ENCODE measurements around the gene PHF13. TPM values are rescaled to one million over a fixed set of nuclear protein-coding genes. Genes with fewer than 3 reads are reported as not detected.
"Not testable (repeated sequence)": the region's sequence is repeated elsewhere in the genome, so short reads cannot be mapped to it uniquely, and the experiment has no call there.

Gene PHF13
- total RNA-seq, 1 donor from 2014 or later = 12.3 TPM

DNA sequence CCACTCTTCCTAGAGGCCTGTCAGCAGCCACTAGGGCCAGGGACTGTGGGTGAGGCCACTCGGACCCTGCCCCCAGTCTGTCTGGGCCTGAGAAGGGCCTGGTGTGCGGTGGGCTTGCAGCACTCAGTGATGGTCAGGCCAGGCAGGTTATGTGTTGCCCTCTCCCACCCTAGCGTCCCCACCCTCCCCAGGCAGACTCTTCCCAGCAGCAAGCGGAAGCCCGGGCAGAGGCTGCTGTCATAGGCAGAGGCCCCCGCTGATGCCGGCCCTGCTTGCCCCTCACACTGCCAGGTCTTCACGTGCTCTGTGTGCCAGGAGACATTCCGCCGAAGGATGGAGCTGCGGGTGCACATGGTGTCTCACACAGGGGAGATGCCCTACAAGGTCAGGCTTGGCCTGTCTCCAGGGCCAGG, 27.1 kb upstream of the PHF13 start:
- no peak for DNase-seq (ENCODE audit: low read depth, low spot score)

DNA sequence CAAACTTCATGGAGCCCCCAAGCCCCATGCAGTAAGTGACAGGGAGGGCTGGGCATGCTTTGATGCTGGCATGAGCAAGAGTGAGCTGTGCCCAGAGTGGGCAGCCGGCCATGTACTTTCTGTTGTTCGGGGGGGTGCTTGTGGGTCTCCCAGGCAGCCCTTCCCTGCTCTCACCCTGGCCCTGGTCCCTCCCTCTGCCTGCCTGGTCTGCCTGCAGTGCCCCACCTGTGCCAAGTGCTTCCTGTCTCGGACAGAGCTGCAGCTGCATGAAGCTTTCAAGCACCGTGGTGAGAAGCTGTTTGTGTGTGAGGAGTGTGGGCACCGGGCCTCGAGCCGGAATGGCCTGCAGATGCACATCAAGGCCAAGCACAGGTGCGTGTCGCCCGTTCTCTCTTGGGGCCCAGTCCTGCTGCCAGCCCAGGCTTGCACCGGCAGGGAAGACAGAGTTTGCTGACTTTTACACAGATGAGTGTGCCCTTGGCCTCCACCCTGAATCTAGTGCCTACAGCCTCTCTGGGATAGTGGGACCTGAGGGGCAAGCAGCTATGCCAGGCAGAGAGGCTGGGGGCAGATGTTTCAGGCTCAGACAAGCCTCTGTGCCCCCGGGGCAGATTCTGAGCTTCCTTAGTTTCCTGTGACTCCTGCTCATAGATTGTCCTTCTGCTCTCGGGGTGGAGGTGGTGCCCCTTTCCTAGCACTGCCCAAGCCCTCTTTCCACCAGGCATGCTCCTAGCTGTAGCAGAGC, 26.1 kb upstream of the PHF13 start:
- no peak for DNase-seq (ENCODE audit: low read depth, low spot score)

DNA sequence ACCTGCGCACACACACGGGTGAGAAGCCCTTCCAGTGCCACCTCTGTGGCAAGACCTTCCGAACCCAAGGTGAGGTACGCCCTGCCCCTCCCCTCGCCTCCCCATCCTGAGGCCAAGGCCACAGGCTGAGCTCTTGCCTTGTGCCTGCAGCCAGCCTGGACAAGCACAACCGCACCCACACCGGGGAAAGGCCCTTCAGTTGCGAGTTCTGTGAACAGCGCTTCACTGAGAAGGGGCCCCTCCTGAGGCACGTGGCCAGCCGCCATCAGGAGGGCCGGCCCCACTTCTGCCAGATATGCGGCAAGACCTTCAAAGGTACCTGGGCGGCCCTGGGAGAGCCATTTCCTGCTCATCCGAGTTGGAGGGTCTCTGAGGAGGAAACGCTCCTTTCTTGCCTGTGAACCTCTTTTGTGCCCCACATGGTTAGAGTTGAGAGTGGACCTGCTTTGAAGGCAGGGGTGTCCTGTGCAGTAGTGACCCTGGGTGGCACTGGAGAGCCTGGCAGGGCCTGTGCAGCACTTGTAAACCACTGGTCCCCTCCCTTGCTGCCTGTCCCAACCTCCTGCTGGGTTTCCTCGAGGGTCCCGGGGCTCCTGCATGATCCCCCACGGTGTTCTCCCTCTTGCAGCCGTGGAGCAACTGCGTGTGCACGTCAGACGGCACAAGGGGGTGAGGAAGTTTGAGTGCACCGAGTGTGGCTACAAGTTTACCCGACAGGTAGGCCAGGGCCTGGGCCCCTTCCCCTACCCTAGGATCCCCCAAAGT, 25.2 kb upstream of the PHF13 start:
- DNase-seq (ENCODE audit: low read depth, low spot score) = no peak

DNA sequence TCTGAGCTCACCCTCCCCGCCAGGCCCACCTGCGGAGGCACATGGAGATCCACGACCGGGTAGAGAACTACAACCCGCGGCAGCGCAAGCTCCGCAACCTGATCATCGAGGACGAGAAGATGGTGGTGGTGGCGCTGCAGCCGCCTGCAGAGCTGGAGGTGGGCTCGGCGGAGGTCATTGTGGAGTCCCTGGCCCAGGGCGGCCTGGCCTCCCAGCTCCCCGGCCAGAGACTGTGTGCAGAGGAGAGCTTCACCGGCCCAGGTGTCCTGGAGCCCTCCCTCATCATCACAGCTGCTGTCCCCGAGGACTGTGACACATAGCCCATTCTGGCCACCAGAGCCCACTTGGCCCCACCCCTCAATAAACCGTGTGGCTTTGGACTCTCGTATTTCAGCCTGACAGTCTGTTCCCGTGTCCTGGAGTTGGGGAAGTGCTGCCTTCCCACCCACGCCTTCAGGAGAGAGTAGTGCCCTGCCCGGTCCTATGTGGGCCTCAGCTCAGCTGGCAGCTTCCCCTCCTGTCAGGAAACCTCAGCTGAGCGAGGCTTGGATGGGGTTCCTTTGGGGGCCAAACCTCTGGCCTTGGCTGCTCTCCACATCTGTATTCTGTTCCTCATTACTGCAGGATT, 24.5 kb upstream of the PHF13 start:
- no peak for DNase-seq (ENCODE audit: low read depth, low spot score)

DNA sequence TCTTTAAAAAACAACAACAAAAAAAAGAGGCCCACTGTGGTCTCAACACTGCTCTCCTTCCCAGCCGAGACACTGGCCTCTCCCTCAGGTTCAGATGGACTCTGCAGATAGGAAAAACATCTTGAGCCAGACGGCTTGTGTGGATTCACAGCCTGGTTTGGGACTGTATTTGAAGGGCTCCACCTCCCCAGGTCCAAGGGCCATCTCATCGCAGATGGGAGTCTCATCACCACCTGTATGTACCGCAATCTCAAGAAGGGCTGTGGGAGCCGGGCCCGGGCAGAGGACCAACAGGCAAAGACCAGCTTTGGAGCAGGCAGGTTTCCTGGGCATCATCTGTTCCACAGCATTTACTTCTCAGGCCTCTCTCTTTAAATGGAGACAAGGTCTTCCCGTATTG, 23.5 kb upstream of the PHF13 start:
- DNase-seq (ENCODE audit: low read depth, low spot score) = no peak

DNA sequence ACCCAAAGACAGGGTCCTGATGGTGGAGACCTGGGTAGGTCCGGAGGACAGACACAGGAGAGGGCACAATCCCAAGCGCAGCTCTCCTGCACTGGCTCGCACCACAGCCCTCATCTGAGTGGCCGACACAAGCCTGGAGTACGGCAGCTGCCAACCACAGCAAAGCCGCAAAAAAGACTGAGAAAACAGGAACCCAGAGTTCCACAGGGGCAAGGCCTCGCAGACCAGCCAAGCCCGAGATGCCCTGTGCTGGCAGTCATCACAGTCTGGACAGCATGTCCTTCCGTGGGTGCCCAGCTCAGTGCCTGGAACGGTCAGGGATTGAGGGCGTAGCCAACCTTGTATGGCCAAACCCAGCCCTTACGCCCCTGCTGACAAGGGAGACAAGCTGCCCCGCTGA, 22.3 kb upstream of the PHF13 start:
- DNase-seq (ENCODE audit: low read depth, low spot score) = no peak

DNA sequence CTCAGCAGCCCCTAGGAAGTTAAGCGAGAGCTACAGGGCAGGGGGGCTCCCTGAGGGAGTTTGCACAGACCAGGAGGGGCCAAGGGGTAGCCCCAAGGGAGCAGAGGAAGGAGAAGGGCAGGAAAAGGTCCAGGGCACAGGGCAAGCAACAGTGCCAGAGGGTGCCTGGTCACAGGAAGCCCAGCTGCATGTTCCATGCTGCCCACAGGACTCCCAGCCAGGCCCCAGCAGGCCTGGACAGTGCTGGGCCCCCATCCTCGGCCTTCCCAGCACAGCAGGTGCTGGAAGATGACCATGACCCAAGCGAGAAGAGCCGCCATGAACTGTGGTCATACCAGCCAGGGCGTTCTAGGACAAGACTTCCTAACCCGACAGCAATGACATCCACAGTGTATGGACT, 21.9 kb upstream of the PHF13 start:
- DNase-seq (ENCODE audit: low read depth, low spot score) = no peak

DNA sequence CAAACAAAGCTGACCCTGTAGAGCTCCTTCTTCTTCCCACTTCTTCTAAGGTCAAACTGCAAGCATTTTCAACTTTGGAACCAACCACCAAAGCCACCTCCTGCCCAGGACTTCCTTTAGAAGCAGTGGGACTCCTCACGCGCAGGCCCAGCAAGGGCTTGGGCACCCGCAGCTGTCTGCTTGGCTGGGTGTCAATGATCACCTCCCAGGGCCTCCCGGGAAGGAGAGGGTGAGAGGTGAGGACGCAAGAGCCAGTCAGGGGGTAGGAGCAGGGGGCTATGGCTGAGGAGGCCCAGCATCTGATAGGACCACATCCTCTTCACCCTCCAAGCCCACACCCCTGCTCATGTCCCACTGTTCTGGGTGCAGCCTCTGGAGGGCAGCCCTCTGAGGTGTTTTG, 21.1 kb upstream of the PHF13 start:
- DNase-seq (ENCODE audit: low read depth, low spot score) = no peak

DNA sequence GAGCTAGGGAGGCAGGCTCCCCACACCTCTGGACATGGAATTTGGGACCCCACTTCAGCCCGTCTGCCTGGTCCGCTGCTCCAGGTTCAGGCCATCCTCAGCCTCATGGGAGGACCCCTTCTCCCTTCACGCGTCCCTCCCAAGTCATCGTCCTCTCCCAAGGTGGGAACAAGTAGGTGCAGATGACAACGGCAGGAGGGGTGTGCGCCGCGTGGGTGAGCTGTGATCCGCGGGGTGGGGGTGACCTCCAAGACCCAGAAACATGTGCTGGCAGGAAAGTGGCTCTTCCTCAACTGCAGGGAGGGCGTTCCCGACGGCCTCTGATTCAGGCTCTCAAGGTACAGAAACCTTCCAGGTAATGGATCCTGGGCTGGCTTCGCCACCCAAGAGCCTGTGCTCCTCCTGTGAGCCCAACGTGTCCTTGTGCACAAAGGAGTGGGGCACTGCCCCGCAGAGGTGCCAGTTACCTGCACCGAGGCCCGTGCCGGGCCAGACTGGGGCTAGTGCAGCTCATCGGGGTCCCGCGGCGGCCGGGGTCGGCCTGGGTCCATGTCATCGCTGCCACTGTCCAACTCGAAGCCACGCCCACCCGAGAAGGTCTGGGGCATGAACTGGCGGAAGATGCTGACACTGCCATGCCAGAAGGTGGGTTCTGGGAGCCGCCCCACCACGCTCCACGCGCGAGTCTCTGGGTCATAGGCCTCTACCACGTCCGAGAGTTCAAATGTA, 20.5 kb upstream of the PHF13 start:
- DNase-seq (ENCODE audit: low read depth, low spot score) = no peak

DNA sequence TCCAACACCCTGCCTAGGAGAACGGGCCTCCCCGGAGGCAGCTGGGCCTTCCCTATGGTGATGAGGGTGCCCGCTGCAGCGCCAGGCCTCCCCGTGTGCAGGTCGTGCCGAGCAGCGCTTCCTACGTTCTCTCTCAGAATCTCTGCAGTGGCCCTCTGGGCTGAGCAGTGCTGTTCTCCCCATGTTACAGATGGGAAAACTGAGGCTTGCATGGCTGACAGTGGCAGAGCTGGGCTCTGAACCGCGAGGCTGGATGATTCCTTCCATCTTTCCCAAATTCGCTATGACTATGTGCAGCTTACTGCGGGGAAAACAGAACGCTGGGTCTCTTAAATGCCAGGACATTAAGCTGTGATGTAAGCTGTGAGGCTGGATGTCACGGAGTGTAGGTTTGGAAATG, 19.7 kb upstream of the PHF13 start:
- DNase-seq (ENCODE audit: low read depth, low spot score) = no peak

DNA sequence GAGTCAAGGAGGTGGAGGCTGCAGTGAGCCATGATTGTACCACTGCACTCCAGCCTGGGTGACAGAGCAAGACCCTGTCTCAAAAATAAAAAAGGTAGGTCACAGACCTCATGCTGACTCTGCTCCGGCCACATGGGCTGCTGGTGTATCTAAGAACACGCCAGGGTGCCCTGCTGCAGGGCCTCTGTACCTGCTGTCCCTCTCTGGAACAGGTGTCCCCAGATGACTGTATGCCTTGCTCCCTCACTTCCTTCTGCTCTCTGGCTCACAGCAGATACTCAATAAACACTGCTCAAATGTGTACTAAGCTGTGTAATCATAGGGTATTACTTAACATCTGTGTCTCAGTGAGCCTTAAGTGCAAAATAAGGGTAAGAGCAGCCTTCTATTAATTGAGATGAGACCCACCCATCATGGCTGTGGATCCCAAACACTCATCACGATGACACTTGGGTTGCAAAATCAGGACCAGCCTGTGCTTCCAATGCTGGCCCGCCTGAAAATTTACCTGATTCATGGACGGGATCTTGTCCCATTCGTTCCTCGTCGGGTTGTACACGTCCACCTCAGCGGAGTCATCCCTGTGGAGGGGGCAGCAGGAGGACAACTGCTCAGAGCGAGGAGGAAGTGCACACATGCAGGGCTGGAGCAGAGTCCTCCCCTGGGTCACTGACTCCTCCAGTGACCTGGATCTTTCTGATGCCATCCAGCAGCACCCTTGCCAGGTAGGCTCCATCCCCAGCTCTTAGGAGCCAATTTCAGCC, 18.4 kb upstream of the PHF13 start:
- DNase-seq (ENCODE audit: low read depth, low spot score) = no peak

DNA sequence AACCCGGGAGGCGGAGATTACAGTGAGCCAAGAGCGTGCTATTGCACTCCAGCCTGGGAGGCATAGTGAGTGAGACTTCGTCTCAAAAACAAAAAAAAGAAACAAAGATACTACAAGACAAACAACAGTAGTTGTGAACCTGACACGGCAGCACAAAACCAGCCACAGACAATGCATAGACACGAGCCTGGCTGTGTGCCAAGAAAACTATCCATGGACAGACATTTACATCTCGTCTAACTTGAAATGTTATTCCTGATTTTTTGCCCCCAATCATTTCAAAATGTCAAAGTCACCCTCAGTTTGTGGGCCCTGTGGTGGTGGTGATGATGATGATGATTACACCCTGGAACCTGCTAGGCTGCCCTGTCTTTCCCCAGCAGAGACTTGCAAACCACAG, 17.2 kb upstream of the PHF13 start:
- no peak for DNase-seq (ENCODE audit: low read depth, low spot score)

DNA sequence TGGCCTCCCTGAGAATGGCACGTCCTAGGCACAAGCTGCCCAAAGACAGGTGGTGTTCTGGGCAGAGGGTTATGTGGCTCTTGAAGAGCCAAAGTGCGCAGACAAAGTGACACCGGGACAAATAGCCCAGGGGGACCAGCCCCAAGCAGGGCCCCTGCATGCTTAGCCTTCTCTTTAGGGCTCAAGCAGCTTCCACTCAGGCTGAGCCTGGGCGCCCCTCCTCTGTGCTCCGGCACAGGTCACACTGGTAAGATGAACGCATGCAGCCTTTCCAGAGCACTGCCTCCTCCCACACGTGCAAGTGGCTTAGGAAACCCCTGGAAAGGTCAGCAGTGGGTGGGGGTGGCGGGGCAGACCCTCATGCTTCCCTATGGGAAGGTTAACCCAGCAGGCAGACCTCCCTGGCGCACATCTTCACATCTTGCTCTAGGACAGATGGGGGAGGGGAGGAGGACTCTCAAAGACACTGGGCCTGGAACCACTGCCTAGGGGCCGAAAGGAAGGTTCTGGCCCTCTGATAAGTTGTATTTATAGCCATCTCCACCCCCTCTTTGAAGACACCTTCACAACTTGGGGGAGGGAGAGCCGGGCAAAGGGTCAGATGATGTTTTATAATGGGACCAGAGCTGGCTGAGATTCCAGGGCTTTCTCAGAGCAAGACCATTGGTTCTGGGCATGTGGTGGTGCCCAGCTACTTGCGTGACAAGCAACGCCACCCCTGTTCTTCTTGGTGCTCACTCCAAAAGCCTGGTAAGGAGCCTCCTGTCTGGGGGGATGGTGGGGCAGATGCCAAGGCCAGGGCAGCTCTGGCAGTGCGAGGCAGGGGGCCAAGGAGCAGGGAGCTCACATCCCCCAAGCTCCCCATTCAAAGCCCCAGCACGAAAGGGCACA, 16.4 kb upstream of the PHF13 start:
- DNase-seq (ENCODE audit: low read depth, low spot score) = no peak

DNA sequence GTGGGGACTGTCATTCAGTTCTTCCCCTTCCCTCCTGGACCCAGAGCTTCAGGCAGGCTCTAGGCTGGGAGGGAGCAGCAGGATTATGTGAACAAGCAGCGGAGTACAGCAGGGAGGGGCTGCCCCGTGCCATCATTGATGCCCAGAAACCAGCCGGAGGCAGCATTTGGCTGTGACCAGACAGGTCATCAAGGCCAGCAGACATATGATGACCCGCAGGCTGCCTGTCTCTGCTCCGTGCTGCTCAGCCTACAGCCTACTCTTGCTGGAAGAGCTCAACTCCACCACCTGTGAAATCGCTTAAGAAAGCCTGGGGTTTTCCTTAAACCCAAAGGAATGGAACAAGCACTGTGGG, 15.8 kb upstream of the PHF13 start:
- no peak for DNase-seq (ENCODE audit: low read depth, low spot score)

DNA sequence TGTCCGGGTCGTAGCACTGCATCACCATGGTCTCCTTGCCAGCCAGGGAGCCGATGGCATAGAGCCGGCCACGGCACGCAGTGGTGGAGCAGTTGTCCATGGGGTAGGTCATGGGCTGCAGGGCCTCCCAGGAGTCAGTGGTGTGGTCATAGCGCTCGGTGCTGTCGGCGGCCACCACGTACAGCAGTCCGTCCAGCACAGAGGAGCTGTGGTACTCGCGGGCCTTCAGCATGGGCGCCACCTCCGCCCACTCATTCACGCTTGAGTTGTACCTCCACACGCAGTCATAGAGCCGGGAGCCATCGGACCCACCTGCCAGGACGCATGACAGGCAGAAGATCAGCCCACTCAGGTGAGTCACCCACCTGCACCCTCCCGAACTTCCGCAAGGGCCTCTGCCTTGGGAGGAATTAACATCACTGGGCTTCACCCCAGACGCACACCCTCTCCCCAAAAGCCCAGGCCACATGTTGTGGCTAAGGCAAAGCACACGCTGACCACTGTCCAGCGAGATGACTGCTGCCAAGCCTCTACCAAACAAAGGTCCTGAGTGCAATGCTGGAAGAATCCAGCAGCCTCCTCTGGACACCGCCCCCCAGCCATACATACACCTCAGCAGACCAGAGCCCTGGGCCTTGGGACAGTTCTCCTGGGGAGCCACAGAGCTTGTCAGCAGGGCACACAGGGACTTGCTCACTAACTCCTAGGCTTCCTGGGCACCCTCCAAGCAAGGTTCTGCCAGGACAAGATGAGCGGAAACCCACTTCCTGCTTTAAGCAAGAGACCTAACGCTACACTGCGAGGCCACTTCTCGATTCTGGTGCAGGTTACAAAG, 14.2 kb upstream of the PHF13 start:
- DNase-seq (ENCODE audit: low read depth, low spot score) = no peak

DNA sequence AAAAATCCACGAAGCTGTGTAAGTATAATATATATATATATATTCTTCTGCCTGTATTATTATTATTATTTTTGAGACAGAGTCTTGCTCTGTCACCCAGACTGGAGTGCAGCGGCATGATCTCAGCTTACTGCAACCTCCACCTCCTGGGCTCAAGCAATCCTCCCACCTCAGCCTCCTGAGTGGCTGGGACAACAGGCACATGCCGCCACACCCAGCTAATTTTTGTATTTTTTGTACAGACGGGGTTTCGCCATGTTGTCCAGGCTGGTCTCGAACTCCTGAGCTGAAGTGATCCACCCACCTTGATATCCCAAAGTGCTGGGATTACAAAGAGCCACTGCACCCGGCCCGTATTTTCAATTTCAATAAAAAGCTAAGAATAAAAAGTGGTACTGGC, 13.5 kb upstream of the PHF13 start:
- not testable (repeated sequence) for DNase-seq (ENCODE audit: low read depth, low spot score)

DNA sequence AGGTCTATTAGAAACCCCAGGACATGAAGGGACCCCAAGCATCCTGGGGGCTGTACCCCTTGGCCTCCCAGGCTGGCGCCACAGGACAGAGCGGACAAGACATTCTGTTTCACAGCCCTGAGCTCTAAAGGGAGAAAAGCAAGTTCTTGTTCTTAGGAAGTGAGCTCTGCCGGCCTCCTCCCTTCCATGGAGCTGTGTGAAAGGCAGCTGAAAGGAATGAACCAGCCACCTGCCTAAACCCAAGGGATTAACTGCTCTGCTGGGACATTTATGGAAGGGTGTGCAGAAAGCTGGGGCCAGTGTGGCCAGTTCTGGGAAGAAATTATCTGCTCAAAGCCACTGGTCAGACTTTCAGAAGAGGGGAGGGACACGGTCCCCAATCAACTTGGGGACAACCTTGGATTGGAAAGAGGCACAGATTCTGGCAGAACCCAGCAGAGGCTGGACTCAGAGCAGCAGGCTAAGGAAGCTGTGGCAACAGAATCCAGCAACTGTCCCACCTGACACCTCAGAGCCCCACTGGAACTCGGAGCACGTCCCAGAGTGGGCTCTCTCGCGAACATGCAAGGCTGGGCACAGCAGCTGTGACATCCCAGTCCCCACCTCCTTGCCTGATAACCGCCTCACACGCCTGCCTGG, 13.0 kb upstream of the PHF13 start:
- DNase-seq (ENCODE audit: low read depth, low spot score) = no peak

DNA sequence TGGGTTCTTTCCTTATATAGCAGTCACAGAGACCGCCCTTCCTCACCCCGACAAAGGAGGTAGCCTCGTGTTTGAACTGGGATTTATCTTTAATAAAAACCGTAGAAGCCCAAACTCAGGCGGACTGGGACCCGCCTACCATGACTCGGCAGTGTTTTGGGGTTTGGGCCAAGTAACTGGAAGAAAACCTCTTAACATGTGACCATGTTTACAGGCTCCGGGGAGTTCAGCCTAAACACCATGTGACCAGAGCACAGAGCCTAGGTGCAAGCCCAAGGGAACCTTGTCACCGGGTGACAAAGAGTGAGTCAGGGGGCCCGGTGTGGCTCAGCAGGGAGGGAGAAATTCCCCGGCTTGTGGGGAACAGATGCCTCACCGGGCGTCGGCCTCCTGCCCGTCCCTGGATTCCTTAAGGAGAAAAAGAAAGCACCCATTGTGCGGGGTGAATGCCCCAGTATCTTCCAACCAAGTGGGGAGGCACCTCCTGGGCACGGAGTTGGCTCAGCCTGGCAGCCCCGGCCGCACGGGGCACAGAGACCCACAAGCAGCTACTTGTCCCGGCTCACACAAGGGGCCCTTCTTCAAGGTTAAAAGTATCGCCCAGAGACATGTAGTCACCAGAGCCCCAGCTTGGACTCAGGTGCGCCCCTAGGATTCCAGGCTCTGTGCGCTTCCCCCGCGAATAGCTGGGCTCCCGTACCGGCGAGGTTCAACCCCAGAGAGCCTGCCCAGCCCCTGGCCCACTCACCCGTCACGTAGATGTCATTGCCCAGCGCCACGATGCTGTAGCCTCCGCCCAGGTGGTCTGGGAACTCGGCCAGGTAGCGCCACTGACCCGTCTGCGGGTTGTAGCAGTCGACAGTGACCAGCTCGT, 12.2 kb upstream of the PHF13 start:
- DNase-seq (ENCODE audit: low read depth, low spot score) = no peak
